Measurements from ENCODE around the gene TCF12.

GRCh38 chr15:56913670-56914069, 4.8 kb upstream of the TCF12 start:
- TF ChIP-seq MAX (IDR thresholded peaks at IDR 0.05), result no peak
- TF ChIP-seq TCF12 (IDR thresholded peaks at IDR 0.05; ENCODE audit: low read depth), result no peak
- TF ChIP-seq CREB1 (IDR thresholded peaks at IDR 0.05; ENCODE audit: low read depth), result no peak
- TF ChIP-seq TAF1 (IDR thresholded peaks at IDR 0.05; ENCODE audit: low read depth), result no peak
- TF ChIP-seq CEBPB (IDR thresholded peaks at IDR 0.05), result no peak
